ENCODE results near the gene FCRL1.

FCRL1 gene

DNA sequence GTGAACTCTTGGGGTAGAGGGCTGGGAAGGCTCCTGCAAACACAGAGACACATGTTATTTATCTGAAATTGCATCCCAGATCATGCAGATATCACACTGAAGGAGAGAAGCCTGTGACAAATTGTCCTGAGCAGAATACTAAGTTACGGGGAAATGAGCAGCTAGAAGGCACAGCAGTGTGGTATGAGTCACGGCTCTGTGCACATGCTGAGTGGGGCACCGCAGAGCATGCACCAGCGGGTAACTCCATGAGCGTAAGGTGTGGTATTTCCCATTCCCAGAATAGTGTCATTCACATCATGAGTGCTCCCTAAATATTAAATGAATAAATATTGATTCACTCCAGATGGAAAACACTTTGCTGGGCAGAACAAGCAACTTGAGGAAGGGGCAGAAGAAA is 21.7 kb downstream of the FCRL1 start:
- no peak for DNase-seq

- DNase-seq = no peak
Observed at GRCh38 chr1:157785248-157785647, 34.7 kb downstream of the FCRL1 start.

GRCh38 chr1:157784801-157785200 is 35.1 kb downstream of the FCRL1 start:
- DNase-seq = no peak

DNA sequence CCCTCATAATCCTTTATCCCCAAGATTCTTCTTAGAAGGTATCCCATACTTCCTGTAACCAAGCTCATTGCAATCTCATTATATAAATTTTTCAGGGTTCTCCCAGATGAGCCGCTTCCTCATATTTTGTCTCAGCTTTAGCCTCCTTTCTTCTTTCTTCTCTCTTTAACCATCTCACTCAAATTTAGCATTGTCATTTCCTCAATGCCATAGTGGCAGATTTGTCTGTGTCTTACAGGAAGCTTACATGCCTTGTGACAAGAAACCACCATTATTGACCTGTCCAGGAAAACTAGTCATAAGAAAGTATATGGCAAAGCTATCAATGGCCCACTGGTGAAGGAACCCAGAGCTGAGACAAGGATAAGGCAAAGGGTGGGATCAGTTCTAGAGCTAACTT is 37.0 kb downstream of the FCRL1 start:
- no peak for DNase-seq

DNA sequence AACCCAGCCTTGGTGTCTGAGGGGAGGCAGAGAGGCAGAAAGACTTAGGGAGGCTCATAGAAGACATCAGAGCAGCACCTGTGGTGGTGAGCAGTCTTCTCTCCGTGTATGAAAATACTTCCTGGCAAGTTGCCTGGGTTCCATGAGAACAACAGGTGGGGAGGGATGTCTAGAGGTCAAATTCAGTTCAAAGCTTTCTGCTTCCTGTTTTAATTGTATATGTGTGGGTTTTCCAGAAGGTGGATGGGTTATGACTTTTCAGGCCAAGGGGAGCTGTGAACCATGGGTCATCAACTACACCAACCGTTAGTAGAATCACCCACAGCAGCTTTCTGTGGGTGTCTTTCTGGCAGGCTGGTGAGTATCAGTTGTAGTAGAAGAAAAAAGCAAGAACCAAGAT is 38.9 kb downstream of the FCRL1 start:
- DNase-seq = no peak

- DNase-seq = no peak
Observed at GRCh38 chr1:157776971-157777391, 42.9 kb downstream of the FCRL1 start, which contains the start of gene FCRL2. FCRL2 (minus strand) TSS chr1:157777132; CDS start chr1:157777073, 59 bp downstream.

GRCh38 chr1:157775101-157775870 is 44.6 kb downstream of the FCRL1 start:
- DNase-seq = no peak

DNA sequence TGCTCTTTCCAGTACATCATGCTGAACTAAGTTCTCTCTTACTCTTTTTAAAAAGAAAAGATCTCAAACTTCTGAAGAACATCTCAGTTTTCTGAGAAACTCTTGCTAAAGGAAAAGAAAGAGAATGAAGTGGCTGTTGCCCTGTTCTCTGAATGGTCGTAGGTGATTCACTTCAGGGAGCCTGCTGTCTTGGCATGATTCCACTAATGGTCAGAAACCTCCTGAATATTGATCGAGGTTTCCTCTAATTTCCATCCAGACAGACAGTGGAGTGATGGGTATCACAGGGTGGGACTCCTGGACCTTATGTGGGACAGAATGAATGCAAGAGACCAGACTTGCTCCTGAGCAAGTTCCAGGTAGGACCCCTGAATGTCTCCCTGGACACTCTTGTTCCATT is 45.5 kb downstream of the FCRL1 start:
- DNase-seq = no peak

DNA sequence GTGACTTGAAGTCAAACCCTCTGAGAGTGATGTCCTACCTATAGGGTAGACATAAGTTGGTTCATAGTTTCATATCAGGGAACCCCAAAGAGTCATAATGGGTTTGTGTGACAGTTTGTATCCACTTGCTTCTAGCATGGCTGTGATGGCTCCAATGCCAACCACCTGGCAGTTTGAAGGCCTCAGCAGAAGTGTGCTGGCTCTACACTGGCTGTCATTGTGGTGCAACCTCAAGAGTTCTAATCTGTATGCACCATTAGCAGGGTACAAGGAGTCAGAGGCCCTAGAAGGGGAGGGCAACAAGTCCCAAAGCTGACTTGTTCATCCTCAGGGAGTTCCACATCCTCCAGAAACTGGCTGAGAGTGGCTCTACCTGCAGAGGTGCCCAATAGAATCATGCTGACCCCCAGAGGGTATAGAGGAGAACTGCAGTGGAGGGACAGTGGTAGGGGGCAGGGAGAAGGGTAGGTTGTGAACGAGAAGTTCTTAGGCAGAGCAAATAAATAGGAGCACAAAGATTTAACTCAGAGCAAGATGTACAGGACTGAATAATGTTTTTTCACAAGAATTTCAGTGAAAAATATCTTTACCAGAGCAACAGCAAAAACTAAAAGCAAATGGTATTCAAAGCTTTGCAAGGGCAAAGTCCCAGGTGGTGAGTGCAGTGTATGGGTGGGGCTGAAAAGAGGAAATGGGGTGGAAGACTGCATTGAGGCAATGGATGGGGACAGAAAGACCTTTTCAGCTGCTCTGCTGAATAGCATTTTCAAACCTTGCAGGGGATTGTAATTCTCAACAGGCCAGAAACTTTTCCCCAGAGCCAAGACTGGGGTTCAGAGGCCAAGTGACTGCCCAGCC is 46.2 kb downstream of the FCRL1 start:
- no peak for DNase-seq

DNA sequence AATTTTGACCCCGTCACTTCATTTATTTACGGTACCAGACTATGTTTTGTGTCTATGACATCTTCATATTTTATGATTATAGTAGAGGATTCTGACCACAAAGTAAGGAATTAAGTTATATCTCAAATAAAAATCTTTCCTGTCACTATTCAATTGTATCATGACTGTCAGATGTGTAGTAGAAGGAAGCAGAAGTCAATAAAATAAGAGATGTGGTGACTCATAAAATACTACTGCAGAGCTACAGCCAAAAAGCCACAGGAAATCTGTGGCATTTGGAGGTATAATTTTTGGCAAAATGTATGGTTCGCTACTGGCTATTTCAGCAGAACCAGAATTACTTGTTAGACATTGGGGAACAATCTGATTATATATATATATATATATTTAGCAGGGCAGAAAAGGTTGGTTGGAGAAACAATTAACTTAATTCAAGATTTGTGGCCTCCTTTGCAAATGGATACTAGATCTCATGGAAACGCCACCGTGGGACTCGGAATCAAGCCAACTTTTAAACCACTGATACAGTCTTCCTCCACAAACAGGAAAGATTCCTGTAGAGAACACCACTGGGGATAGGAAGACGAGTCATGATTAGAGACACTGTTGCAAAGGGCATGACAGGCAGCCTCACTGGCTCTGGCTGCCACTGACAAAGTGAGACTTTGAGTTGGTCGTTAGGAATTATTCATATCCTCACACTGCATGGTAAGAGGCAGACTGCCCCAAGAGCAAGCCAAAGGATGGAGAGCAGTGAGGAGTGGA is 48.1 kb downstream of the FCRL1 start:
- no peak for DNase-seq

- DNase-seq = no peak
Observed at GRCh38 chr1:157770442-157771043, 49.4 kb downstream of the FCRL1 start.

DNA sequence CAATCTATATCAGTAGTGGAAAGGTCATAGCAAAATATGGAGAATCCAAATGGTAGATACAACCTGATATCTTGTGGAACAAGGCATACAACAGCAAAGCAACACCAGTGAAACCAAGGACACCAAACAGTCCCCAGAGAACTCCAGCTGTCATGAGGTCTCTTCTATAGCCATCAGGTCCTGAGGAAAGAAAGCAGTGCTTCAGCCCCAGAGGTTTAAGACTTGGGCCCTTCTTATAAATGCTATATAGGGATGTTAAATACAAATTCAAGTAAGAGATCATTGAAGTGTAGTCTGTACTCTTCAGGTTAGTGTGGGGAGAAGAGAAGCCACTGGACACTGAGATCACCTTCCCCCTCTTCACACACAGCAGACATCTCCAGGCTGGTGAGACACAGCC is 53.1 kb downstream of the FCRL1 start:
- no peak for DNase-seq

DNA sequence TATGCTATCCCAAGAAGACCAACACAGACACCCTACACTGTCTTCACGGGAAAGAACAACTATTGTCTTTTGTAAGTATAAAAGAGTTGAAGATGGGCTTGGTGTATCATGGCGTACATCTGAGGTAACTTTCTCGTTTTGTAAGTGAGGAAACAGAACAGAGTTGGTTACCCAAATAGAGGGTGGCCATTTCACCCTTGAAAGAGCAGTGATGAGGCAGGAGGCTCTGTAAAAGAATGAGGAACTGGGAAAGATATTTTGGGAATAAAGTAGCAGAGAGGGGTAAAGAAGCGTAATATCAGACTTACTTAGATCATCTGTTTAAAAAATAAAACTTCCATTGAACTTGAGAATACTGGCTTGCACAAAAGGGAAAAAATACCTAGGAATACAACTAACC is 61.9 kb downstream of the FCRL1 start:
- no peak for DNase-seq

GRCh38 chr1:157753611-157754010 is 66.3 kb downstream of the FCRL1 start:
- no peak for DNase-seq

DNA sequence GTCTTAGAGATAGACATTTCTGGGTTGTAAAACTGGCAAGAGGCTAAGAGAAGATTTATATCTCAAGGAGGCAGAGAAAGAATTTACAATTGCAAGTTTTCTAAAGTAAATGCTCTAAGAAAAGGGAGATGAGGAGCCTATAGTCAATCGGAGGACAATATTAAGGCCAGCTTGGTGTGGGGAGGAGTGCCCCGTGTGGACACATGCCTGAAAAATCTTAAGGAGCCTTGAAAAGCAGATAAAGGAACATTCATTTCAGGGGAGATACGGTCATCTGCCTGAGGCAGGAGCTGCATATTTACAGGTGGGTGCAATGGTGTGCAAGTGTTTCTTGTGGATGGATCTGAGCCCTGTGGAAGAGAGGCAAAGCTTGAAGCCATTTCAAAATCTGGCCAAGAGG is 68.6 kb downstream of the FCRL1 start:
- no peak for DNase-seq

DNA sequence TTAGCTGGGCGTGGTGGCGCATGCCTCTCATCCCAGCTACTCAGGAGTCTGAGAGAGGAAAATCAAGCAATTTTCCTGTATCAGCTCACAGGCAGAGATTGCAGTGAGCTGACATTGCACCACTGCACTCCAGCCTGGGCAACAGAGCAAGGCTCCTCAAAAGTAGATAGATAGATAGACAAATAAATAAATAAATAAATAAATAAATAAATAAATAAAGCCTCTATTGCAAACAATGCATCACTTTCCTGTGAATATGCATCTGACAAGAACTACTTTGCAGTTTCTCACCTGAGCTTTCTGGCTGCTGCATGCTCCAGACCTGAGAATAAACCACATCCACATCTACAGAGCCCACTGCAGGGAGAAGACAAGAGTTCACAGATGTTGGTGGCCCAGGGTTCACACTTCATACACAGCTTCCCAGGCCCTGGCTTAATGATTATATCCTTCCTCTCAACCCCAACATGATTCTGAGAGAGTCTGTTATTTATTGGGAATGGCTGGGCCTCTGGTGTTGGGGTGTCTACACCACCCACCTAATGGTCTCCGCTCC is 71.6 kb downstream of the FCRL1 start:
- no peak for DNase-seq
